Spleen (tissue), 11 donors: Measurements from ENCODE around the gene APBB1IP. TPM values are rescaled to one million over a fixed set of nuclear protein-coding genes. Genes with fewer than 3 reads are reported as not detected.
"Not testable (repeated sequence)": the region's sequence is repeated elsewhere in the genome, so short reads cannot be mapped to it uniquely, and the experiment has no call there.

Experiments used
- DNase-seq: peaks from one replicate; pipeline ENCODE4 v3.0.0-alpha.2; 2020
- H3K27ac ChIP-seq, 8 donors: fragments of 200-600 bp; sonication (generic) in 7 of 8; 1 replicate in 4 of 8; 2 replicates in 4 of 8; pipeline versions ENCODE4 v1.5.0 to v1.8.0; 2016 to 2021; ENCODE audit warnings: inconsistent platforms in 4 of 8, mild to moderate bottlenecking in 4 of 8, moderate library complexity in 1 of 8
- H3K27me3 ChIP-seq, 7 donors: fragments of 200-600 bp; sonication (generic) in 6 of 7; replicated peaks in 1 of 7; 1 replicate in 4 of 7; 2 replicates in 3 of 7; pipeline versions ENCODE4 v1.5.0 to v1.8.0; 2016 to 2021; ENCODE audit warnings: inconsistent platforms in 3 of 7, mild to moderate bottlenecking in 1 of 7
- H3K36me3 ChIP-seq, 6 donors: fragments of 200-600 bp; sonication (generic) in 5 of 6; 1 replicate in 4 of 6; 2 replicates in 2 of 6; pipeline versions ENCODE4 v1.5.0 to v1.8.0; 2016 to 2021; ENCODE audit warnings: inconsistent platforms in 2 of 6
- H3K4me1 ChIP-seq, 6 donors: fragments of 200-600 bp; sonication (generic) in 5 of 6; 1 replicate in 3 of 6; 2 replicates in 3 of 6; pipeline versions ENCODE4 v1.5.0 to v1.8.0; 2016 to 2021; ENCODE audit warnings: inconsistent platforms in 3 of 6
- H3K4me3 ChIP-seq, 8 donors: fragments of 200-600 bp; sonication (generic) in 7 of 8; 1 replicate in 4 of 8; 2 replicates in 4 of 8; pipeline versions ENCODE4 v1.5.0 to v1.8.0; 2016 to 2021; ENCODE audit warnings: inconsistent platforms in 4 of 8, mild to moderate bottlenecking in 4 of 8, moderate library complexity in 2 of 8
- H3K9me3 ChIP-seq, 8 donors: fragments of 200-600 bp; sonication (generic) in 7 of 8; 1 replicate in 4 of 8; 2 replicates in 4 of 8; pipeline versions ENCODE4 v1.5.0 to v1.8.0; 2016 to 2021; ENCODE audit warnings: inconsistent platforms in 4 of 8
- POLR2A ChIP-seq, 3 donors: fragments of 450-650 bp; IDR thresholded peaks; one replicate each; pipeline ENCODE4 v1.5.1; 2017; ENCODE audit warnings: antibody characterized with exemption in 3 of 3, mild to moderate bottlenecking in 1 of 3
- POLR2AphosphoS5 ChIP-seq, 3 donors: sonication (generic); formaldehyde crosslinking; IDR thresholded peaks; one replicate each; pipeline ENCODE4 v1.5.1; 2017; ENCODE audit warnings: antibody characterized with exemption in 3 of 3
- WGBS, 5 donors: extraction: QIAGEN DNeasy Blood & Tissue Kit in 3 of 5; methylation state at CpG; one replicate each; pipeline versions ENCODE4 v1.1.5 to v1.1.7; 2013 to 2018; 5-methylcytosine and 5-hydroxymethylcytosine counted together
- intact Hi-C: fragments of 100-400 bp; cut with DNase I; formaldehyde crosslinking; loops from one replicate; pipeline ENCODE4 v1.15.0; 2023; ENCODE audit warnings: low total_unique reads
- polyA plus RNA-seq, 3 donors: library from polyadenylated mRNA; stranded (reverse); fragments of 200-250 nt; gene quantifications; one replicate each; pipeline ENCODE4 v1.2.1, GENCODE V29; 2013
- total RNA-seq, 7 donors: library from RNA; depleted of rRNA in 3 of 7; stranded (reverse); fragments of >200 nt in 3 of 7; fragmentation: NEBNext Ultra II Directional in 4 of 7; extraction: Animal tissue kit (Norgen Biotek cat#: 25700) in 4 of 7; gene quantifications; one replicate each; pipeline versions ENCODE4 v1.1.0 to v1.2.1, GENCODE V29; 2016 to 2021
- TF ChIP-seq, protein P1 (sequence below), 11 experiments: fragments of 200-600 bp in 7 of 11; fragments of 450-650 bp in 4 of 11; sonication (generic) in 4 of 11; IDR thresholded peaks in 8 of 11; conservative IDR thresholded peaks in 3 of 11; 1 replicate in 7 of 11; 2 replicates in 4 of 11; pipeline versions ENCODE4 v1.4.0 to v1.8.0; 2016 to 2021; ENCODE audit warnings: antibody characterized with exemption in 11 of 11, inconsistent platforms in 4 of 11, mild to moderate bottlenecking in 1 of 11
- donor health status: healthy with polysubstance abuse.
- donor health status: DM: no; HTN: no; CAD: no; lungs with moderate emphysema.
- donor health status: DM: no; HTN: no; CAD: no.
- donor health status: Bipolar disorder and iron deficiency.
- donor health status: healthy.
- donor health status: DM: no; HTN: no; CAD: no.
- donor health status: DM: yes; HTN: yes; CAD: no.

APBB1IP gene
- total and polyA plus RNA-seq, 10 donors = 19.7 to 136 (median 79.2) TPM

DNA sequence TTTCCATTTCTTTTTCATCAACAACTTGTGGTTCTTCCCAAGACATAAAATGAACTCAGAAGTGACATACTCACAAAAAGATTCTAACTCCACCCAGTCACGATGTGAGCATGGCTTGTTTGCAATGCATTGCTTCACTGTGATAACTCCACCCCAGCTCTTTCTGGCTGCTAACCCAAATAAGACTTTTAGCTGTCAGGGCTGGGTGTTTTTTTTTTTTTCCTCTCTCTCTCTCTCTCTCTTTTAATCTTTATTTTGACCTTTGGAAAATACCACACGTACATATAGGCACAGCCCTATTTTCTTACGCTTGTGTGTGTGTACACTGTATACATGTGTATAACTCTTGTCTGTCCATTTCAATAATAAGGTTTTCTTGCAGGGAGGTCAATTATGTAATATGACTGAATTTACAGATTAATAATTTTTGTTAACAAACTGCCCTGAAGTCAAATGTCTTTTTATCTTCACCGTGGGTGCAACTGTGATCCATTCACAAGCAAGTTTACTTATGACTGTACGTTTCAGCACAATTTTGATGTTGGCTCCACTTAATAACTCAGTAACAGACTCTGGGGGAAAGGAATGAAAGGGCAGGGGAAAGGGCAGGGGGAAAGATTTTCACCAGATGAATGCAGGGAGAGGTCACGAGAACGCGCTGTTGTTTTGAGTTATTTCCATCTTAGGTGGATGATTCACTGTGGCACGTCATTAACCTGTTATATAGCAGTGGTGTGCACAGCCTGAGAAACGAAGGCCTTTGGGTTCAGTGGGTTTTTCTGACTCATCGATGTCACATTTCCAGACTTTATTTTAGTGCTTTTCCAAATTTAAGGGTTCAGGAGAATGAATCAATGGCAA lies 49.1 kb downstream of the APBB1IP start:
- TF ChIP-seq, protein P1, sequence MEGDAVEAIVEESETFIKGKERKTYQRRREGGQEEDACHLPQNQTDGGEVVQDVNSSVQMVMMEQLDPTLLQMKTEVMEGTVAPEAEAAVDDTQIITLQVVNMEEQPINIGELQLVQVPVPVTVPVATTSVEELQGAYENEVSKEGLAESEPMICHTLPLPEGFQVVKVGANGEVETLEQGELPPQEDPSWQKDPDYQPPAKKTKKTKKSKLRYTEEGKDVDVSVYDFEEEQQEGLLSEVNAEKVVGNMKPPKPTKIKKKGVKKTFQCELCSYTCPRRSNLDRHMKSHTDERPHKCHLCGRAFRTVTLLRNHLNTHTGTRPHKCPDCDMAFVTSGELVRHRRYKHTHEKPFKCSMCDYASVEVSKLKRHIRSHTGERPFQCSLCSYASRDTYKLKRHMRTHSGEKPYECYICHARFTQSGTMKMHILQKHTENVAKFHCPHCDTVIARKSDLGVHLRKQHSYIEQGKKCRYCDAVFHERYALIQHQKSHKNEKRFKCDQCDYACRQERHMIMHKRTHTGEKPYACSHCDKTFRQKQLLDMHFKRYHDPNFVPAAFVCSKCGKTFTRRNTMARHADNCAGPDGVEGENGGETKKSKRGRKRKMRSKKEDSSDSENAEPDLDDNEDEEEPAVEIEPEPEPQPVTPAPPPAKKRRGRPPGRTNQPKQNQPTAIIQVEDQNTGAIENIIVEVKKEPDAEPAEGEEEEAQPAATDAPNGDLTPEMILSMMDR (IDR thresholded peaks at IDR 0.05 in 8 of 11, conservative IDR thresholded peaks at IDR 0.05 in 3 of 11) = no peak
- TF ChIP-seq POLR2AphosphoS5 (IDR thresholded peaks at IDR 0.05) (peak in 1 of 3 donors; percentile 19), POLR2A (IDR thresholded peaks at IDR 0.05) (no peak)
- Histone ChIP-seq H3K4me1 (peaks cover 21 to 99% (median 73%) of the 10 kb centered on the region in 6 donors), H3K27me3 (no peaks in the 10 kb centered on the region), H3K4me3 (no peak overlapping the region), H3K36me3 (peaks cover 0 to 13% (median 2%) of the 10 kb centered on the region in 6 donors), H3K27ac (peak overlapping the region; percentile 45 to 91 (median 64)), H3K9me3 (no peaks in the 10 kb centered on the region)
- intact Hi-C loops = no loop called here
- WGBS, 5 donors = 42 to 56% (median 52%) methylated on average over 11 of the region's 11 CpGs
- no peak for DNase-seq

DNA sequence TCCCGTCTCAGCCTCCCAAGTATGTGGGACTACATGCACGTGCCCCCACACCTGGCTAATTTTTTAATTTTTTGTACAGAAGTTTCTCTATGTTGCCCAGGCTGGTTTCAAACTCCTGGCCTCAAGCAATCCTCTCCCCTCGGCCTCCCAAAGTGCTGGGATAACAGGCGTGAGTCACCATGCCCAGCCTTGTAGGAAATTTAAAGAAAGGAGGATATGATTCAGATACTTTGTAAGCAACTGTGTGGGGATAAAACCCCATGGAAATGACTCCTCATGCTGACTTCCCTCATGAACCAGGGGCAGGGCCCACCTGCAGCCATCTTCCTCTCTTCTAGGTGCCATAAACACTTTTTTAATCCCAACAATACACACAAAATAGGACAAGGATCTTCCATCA lies 50.2 kb downstream of the APBB1IP start:
- TF ChIP-seq, protein P1 (IDR thresholded peaks at IDR 0.05 in 8 of 11, conservative IDR thresholded peaks at IDR 0.05 in 3 of 11) = no peak
- TF ChIP-seq POLR2A (IDR thresholded peaks at IDR 0.05) (no peak), POLR2AphosphoS5 (IDR thresholded peaks at IDR 0.05) (no peak)
- H3K27ac ChIP-seq = peak overlapping the region in 5 of 8 donors; percentile 61 to 91 (median 75)
- no peak overlapping the region for H3K4me3 ChIP-seq
- H3K9me3 ChIP-seq = no peaks in the 10 kb centered on the region
- intact Hi-C loops = no loop called here
- no peak for DNase-seq
- H3K27me3 ChIP-seq = no peaks in the 10 kb centered on the region
- WGBS, 5 donors = 79 to 91% (median 83%) methylated on average over 4 of the region's 4 CpGs
- peaks cover 0 to 25% (median 13%) of the 10 kb centered on the region in 6 donors for H3K36me3 ChIP-seq
- H3K4me1 ChIP-seq = peaks cover 18 to 91% (median 62%) of the 10 kb centered on the region in 6 donors

GRCh38 chr10:26489081-26489480 lies 50.9 kb downstream of the APBB1IP start:
- TF ChIP-seq POLR2AphosphoS5 (IDR thresholded peaks at IDR 0.05) (no peak), POLR2A (IDR thresholded peaks at IDR 0.05) (no peak)
- TF ChIP-seq, protein P1 (IDR thresholded peaks at IDR 0.05 in 8 of 11, conservative IDR thresholded peaks at IDR 0.05 in 3 of 11) = no peak
- DNase-seq = no peak
- intact Hi-C loops = no loop called here
- Histone ChIP-seq H3K4me1 (peaks cover 17 to 84% (median 55%) of the 10 kb centered on the region in 6 donors), H3K27me3 (no peaks in the 10 kb centered on the region), H3K27ac (peak overlapping the region in 3 of 8 donors; percentile 75 to 91 (median 77)), H3K9me3 (no peaks in the 10 kb centered on the region), H3K4me3 (no peak overlapping the region), H3K36me3 (peaks cover 0 to 32% (median 18%) of the 10 kb centered on the region in 6 donors)
- WGBS, 5 donors = 70 to 88% (median 81%) methylated on average over 5 of the region's 5 CpGs

DNA sequence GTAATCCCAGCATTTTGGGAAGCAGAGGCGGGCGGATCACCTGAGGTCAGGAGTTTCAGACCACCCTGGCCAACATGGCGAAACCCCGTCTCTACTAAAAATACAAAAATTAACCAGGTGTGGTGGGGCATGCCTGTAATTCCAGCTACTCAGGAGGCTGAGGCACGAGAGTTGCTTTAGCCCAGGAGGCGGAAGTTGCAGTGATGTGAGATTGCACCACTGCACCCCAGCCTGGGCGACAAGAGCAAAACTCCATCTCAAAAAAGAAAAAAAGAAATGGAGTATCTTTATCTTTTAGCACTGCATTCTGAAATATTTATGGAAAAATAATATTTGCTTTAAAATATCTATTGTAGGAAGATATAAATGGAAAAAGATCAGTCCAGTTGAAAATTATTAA lies 52.2 kb downstream of the APBB1IP start:
- H3K27ac ChIP-seq = peak overlapping the region in 6 of 8 donors; percentile 3 to 91 (median 76)
- TF ChIP-seq POLR2AphosphoS5 (IDR thresholded peaks at IDR 0.05) = peak in 1 of 3 donors; percentile 38
- DNase-seq, H3K9me3 ChIP-seq, intact Hi-C loops, H3K27me3 ChIP-seq, H3K4me3 ChIP-seq: not testable (repeated sequence)
- peaks cover 0 to 45% (median 27%) of the 10 kb centered on the region in 6 donors for H3K36me3 ChIP-seq
- WGBS, 5 donors = 71 to 92% (median 78%) methylated on average over 7 of the region's 7 CpGs
- H3K4me1 ChIP-seq = peaks cover 11 to 71% (median 44%) of the 10 kb centered on the region in 6 donors
